Adipose tissue (tissue), 3 donors: Measurements from ENCODE around the gene PPM1A. TPM values are rescaled to one million over a fixed set of nuclear protein-coding genes. Genes with fewer than 3 reads are reported as not detected.

Experiments used
- H3K27ac ChIP-seq: one replicate; pipeline ENCODE4 v1.5.1; 2013; ENCODE audit warnings: low read depth, low read length
- WGBS, 3 donors: extraction: QIAGEN DNeasy Blood & Tissue Kit; methylation state at CpG; one replicate each; pipeline ENCODE4 v1.1.7; 2013; 5-methylcytosine and 5-hydroxymethylcytosine counted together
- polyA plus RNA-seq, 3 donors: library from polyadenylated mRNA; stranded (reverse); fragments of 200-250 nt; gene quantifications; one replicate each; pipeline ENCODE4 v1.2.3, GENCODE V29; 2013
- donor health status: healthy with polysubstance abuse.
- donor health status: Bipolar disorder and iron deficiency.
- donor health status: healthy.

Gene PPM1A
- polyA plus RNA-seq, 3 donors = 12.7 to 27.4 (median 22.9) TPM

DNA sequence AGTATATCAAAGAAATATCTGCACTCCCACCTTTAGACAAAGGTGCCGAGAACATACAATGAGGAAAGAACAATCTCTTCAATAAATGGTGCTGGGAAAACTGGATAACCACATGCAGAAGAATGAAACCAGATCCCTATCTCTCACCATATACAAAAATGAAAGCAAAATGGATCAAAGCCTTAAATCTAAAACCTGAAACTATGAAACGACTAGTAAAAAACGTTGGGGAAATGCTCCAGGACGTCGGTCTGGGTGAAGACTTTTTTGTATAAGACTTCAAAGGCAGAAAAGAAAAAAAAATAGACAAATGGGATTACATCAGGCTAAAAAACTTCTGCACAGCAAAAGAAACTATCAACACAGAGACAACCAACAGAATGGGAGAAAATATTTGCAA lies 83.8 kb downstream of the PPM1A start:
- 44 to 56% (median 54%) methylated on average over 5 of the region's 5 CpGs for WGBS, 3 donors
- H3K27ac ChIP-seq = no peak overlapping the region

DNA sequence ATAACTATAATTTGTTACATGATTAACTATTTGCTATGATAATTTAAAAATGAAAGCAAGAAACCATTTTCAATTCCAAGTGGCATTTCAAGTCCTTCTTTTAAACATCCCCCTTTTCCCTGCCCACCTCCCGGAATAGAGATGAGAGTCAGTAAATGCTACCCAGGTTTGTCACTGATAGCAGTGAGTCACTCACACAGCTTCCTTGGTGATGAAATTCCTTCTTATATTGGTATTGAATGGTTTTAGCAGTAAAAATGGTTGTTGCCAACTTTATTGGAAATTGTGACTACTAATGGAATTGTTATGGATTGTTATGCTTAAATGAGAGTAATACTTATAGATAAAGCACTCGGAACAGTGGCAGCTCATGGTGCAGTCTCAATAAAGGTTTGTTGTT lies 90.5 kb downstream of the PPM1A start:
- WGBS, 3 donors = 71 to 89% (median 83%) methylated on average over 2 of the region's 2 CpGs
- no peak overlapping the region for H3K27ac ChIP-seq

DNA sequence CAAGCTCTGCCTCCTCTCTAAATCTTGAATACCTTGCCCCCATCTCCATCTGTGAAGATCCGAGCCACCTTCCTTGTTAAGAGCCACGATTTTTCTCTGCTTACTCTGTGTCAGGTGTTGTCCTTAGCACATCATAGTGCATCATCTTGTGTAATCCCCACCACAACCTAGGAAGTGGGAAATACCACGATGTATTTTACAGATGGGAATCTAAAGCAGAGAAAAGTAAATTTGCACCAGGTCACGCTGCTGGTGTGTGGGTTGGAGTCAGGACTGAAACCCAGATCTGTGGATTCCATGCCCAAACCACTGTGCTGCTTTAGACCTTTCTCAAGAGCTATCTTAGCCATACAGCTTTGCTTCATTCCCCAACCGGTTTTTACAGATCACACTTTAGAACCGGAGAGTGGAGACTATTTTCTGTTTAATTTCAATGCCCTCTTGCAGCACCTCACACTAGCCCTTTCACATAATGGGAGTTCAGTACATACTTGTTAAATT lies 94.6 kb downstream of the PPM1A start:
- 67 to 70% (median 69%) methylated on average over 6 of the region's 6 CpGs for WGBS, 3 donors
- H3K27ac ChIP-seq = no peak overlapping the region

DNA sequence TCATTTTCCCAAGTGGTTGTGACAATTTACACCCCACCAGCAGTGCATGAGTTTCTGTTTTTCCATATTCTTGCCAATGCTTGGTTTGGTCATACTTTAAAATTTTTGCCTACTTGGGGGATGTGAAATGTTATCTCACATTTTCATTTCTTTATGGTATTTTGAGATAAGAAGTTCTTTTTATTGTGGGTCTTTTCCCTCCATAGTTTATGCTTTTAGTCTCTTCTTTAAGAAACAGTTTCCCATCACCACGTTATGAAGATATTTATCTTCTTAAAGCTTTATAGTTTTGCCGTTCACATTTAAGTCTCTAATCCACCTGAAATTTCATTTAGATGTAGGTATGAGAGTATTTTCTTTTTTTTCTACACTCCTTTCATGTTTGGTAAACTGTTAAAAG lies 95.7 kb downstream of the PPM1A start:
- no peak overlapping the region for H3K27ac ChIP-seq
- 63 to 85% (median 76%) methylated on average over 2 of the region's 2 CpGs for WGBS, 3 donors

DNA sequence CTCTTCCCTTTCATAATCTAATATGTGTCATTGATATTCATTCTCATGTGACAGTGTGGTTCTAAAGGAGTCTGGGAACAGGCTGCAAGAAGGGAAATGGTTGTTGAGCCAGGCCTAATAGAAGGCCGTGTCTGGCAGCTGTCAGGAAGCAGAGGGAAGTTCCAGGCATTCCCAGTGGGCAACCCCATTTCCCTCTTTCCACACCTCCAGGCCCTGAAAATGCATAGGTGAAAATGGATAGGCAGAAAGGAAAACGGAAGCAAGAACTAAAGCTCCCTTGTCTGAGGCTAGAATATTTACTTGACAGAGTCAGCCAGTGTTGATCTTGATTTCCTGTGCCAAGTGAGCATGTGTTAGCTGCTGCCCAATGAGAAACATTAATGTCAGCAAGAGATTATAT lies 97.7 kb downstream of the PPM1A start:
- H3K27ac ChIP-seq = no peak overlapping the region
- 42 to 62% (median 52%) methylated on average over 2 of the region's 2 CpGs for WGBS, 3 donors

DNA sequence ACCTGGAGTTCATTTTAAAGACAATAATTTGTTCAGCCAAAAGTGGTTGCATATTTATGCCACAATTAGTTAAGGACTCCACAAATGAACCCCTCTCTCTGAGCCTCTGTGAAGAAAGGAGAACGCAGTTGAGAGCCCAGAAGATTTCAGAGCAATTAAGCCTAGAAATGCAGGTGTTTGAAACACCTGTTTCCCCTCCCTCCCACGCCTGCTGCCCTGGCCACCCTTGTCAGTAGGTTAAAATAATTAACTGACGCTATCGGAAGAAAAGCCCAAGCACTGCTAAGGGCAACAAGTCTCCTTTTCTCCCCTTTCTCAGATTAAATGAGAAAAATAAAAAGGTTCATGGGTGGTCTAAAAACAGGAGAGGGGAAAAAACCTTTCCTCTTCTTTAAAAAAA lies 99.2 kb downstream of the PPM1A start:
- 45 to 88% (median 83%) methylated on average over 4 of the region's 4 CpGs for whole genome bisulfite sequencing, 3 donors
- H3K27ac ChIP-seq = no peak overlapping the region

Other genes starting within 250 kb of the PPM1A start
- gene PCNX4, start 157.3 kb upstream of the PPM1A start, polyA plus RNA-seq = 10 to 100 TPM in 2 of 3 donors, 1 to 10 TPM in 1; 7.2 to 16.8 (median 10.0) TPM
- 10 to 100 TPM; 32.3 to 53.9 (median 36.9) TPM for gene DHRS7, start 83.8 kb upstream of the PPM1A start, polyA plus RNA-seq
- under 1 TPM in 1 of 3 donors, not detected in 2; 0.10 TPM for gene C14orf39, start 236.8 kb downstream of the PPM1A start, polyA plus RNA-seq